SU-DHL-6 (cell line): ENCODE results near the gene CYP1B1.
A peak's percentile ranks its signal among the peaks of the same experiment; 100 is the strongest.

Experiments used
- H2AFZ ChIP-seq: fragments of 200-600 bp; sonication (generic); 2 replicates; pipeline ENCODE4 v1.6.1; 2014; ENCODE audit warnings: low read depth, mild to moderate bottlenecking, moderate library complexity, mixed read lengths, antibody characterized with exemption, low read length; ENCODE audit not compliant: severe bottlenecking
- H3F3A ChIP-seq: fragments of 200-600 bp; shearing (Covaris generic); 2 replicates; pipeline ENCODE4 v1.6.0; 2016; ENCODE audit warnings: antibody characterized with exemption, mild to moderate bottlenecking; ENCODE audit not compliant: insufficient read depth
- H3K27ac ChIP-seq: fragments of 200-600 bp; sonication (generic); 2 replicates; pipeline ENCODE4 v1.5.1; 2016; ENCODE audit warnings: low read depth, mild to moderate bottlenecking, low read length, moderate library complexity, mixed read lengths
- H3K27me3 ChIP-seq: fragments of 200-600 bp; sonication (generic), shearing (Covaris generic); 2 replicates; pipeline ENCODE4 v1.6.0; 2014; ENCODE audit warnings: mild to moderate bottlenecking, low read length
- H3K36me3 ChIP-seq: fragments of 200-600 bp; sonication (generic); 2 replicates; pipeline ENCODE4 v1.6.1; 2014; ENCODE audit warnings: mild to moderate bottlenecking, low read length, mixed read lengths
- H3K4me2 ChIP-seq: fragments of 300-600, 200-600 bp; shearing (Covaris generic), sonication (generic); 2 replicates; pipeline ENCODE4 v1.6.0; 2014; ENCODE audit warnings: low read length, low read depth, mild to moderate bottlenecking; ENCODE audit not compliant: poor library complexity, severe bottlenecking
- H3K4me3 ChIP-seq: fragments of 200-600 bp; sonication (generic); 2 replicates; pipeline ENCODE4 v1.5.1; 2014; ENCODE audit warnings: antibody characterized with exemption, low read length, mild to moderate bottlenecking, mixed read lengths; ENCODE audit not compliant: insufficient read depth, poor library complexity, severe bottlenecking
- H3K79me2 ChIP-seq: fragments of 200-600 bp; sonication (generic); 2 replicates; pipeline ENCODE4 v1.6.1; 2014; ENCODE audit warnings: mild to moderate bottlenecking, low read length, moderate library complexity; ENCODE audit not compliant: insufficient read depth
- H3K9ac ChIP-seq: fragments of 200-600 bp; sonication (generic); 2 replicates; pipeline ENCODE4 v1.7.0; 2014; ENCODE audit warnings: mild to moderate bottlenecking, low read length
- H3K9me2 ChIP-seq: fragments of 200-600 bp; sonication (generic); replicated peaks from 2 replicates; pipeline ENCODE4 v1.6.1; 2014; ENCODE audit warnings: low read length; ENCODE audit not compliant: insufficient read depth
- H3K9me3 ChIP-seq: fragments of 200-600 bp; sonication (generic); 2 replicates; pipeline ENCODE4 v1.6.1; 2014; ENCODE audit warnings: low read length, mixed read lengths; ENCODE audit not compliant: insufficient read depth
- H4K20me1 ChIP-seq: fragments of 200-600 bp; sonication (generic); 2 replicates; pipeline ENCODE4 v1.6.1; 2014; ENCODE audit warnings: low read depth, mild to moderate bottlenecking, antibody characterized with exemption, low read length, moderate library complexity, mixed read lengths
- CTCF ChIP-seq: fragments of 200-600 bp; sonication (generic); IDR thresholded peaks from one replicate; pipeline ENCODE4 v1.5.1; 2017; ENCODE audit warnings: antibody characterized with exemption, mild to moderate bottlenecking, low read length, moderate library complexity; ENCODE audit not compliant: insufficient read depth, poor library complexity, severe bottlenecking
- EZH2phosphoT487 ChIP-seq: fragments of 200-600 bp; sonication (generic), shearing (Covaris generic); conservative IDR thresholded peaks from 2 replicates; pipeline ENCODE4 v1.6.1; 2018; ENCODE audit warnings: mild to moderate bottlenecking, antibody characterized with exemption, low read length, moderate library complexity, mixed read lengths

The CYP1B1 gene

GRCh38 chr2:38116762-38117161, 40.8 kb upstream of the CYP1B1 start:
- no peak overlapping the region for H3K4me3 ChIP-seq

GRCh38 chr2:38115216-38116032, 39.5 kb upstream of the CYP1B1 start:
- Histone ChIP-seq H3K36me3 (no peaks in the 10 kb centered on the region), H3K27ac (no peak overlapping the region), H3K4me3 (no peak overlapping the region), H3F3A (no peaks in the 10 kb centered on the region), H3K4me2 (no peak overlapping the region), H3K9me2 (no peaks in the 10 kb centered on the region), H2AFZ (no peak overlapping the region), H3K79me2 (no peaks in the 10 kb centered on the region), H3K9ac (no peak overlapping the region), H3K27me3 (no peaks in the 10 kb centered on the region), H3K9me3 (no peaks in the 10 kb centered on the region), H4K20me1 (no peaks in the 10 kb centered on the region)
- TF ChIP-seq CTCF (peak; percentile 84), EZH2phosphoT487 (no peak)

More at GRCh38 chr2:38116762-38117161, 40.8 kb upstream of the CYP1B1 start:
- H3K27me3 ChIP-seq, result no peaks in the 10 kb centered on the region
- H4K20me1 ChIP-seq, result no peaks in the 10 kb centered on the region
- H3K9me3 ChIP-seq, result no peaks in the 10 kb centered on the region
- TF ChIP-seq CTCF (no peak), EZH2phosphoT487 (no peak)
- no peaks in the 10 kb centered on the region for H3K9me2 ChIP-seq
- no peaks in the 10 kb centered on the region for H3F3A ChIP-seq
- H3K79me2 ChIP-seq, result no peaks in the 10 kb centered on the region
- H3K9ac ChIP-seq, result no peak overlapping the region
- no peak overlapping the region for H2AFZ ChIP-seq
- H3K27ac ChIP-seq, result no peak overlapping the region
- H3K4me2 ChIP-seq, result no peak overlapping the region
- H3K36me3 ChIP-seq, result no peaks in the 10 kb centered on the region

- no peak overlapping the region for H2AFZ ChIP-seq
- no peaks in the 10 kb centered on the region for H3F3A ChIP-seq
- H3K9me3 ChIP-seq, result no peaks in the 10 kb centered on the region
- H3K36me3 ChIP-seq, result no peaks in the 10 kb centered on the region
- TF ChIP-seq CTCF, result no peak
- no peak overlapping the region for H3K9ac ChIP-seq
- H3K9me2 ChIP-seq, result no peaks in the 10 kb centered on the region
- H3K4me3 ChIP-seq, result no peak overlapping the region
- no peaks in the 10 kb centered on the region for H3K79me2 ChIP-seq
- H3K27me3 ChIP-seq, result no peaks in the 10 kb centered on the region
- H3K4me2 ChIP-seq, result no peak overlapping the region
- H4K20me1 ChIP-seq, result no peaks in the 10 kb centered on the region
- H3K27ac ChIP-seq, result no peak overlapping the region
Measured at GRCh38 chr2:38113981-38114708, 38.2 kb upstream of the CYP1B1 start.
